ENCODE data around the gene METTL26. TPM values are rescaled to one million over a fixed set of nuclear protein-coding genes. Genes with fewer than 3 reads are reported as not detected.
A peak's percentile ranks its signal among the peaks of the same experiment; 100 is the strongest.

Gene METTL26
- total RNA-seq, 1 donor from 2014 or later = 48.7 TPM

- Mint-ChIP-seq H3K9me3 (no peaks in the 10 kb centered on the region), H3K27me3 (no peaks in the 10 kb centered on the region), H3K27ac (no peak overlapping the region), H3K36me3 (ENCODE audit: low read depth) (peaks cover 8% of the 10 kb centered on the region), H3K4me1 (peaks cover 8% of the 10 kb centered on the region), H3K4me3 (no peak overlapping the region)
- POLR2A ChIA-PET = no interaction called here
- CTCF ChIA-PET = no interaction called here
- DNase-seq (no peak), ATAC-seq (ENCODE audit: low read depth) (no peak)
- no peak for TF ChIP-seq CTCF (IDR thresholded peaks at IDR 0.05)
- intact Hi-C loops (cut with micrococcal nuclease) = no loop called here
Observed at GRCh38 chr16:616733-617586, 19.1 kb downstream of the METTL26 start.

- TF ChIP-seq CTCF (IDR thresholded peaks at IDR 0.05) = no peak
- H3K9me3 Mint-ChIP-seq = no peaks in the 10 kb centered on the region
- peaks cover 13% of the 10 kb centered on the region for H3K4me1 Mint-ChIP-seq
- intact Hi-C loops (cut with micrococcal nuclease) = no loop called here
- no peaks in the 10 kb centered on the region for H3K27me3 Mint-ChIP-seq
- ChIA-PET POLR2A (no interaction called here), CTCF (no interaction called here)
- ATAC-seq (ENCODE audit: low read depth) (no peak), DNase-seq (no peak)
- no peak overlapping the region for H3K4me3 Mint-ChIP-seq
- peaks cover 8% of the 10 kb centered on the region for H3K36me3 Mint-ChIP-seq (ENCODE audit: low read depth)
- no peak overlapping the region for H3K27ac Mint-ChIP-seq
Observed at GRCh38 chr16:615122-615521, 21.0 kb downstream of the METTL26 start.

GRCh38 chr16:610513-611381 is 25.4 kb downstream of the METTL26 start:
- Mint-ChIP-seq H3K36me3 (ENCODE audit: low read depth) (peaks cover 9% of the 10 kb centered on the region), H3K4me3 (no peak overlapping the region), H3K9me3 (peaks cover 3% of the 10 kb centered on the region), H3K27ac (no peak overlapping the region), H3K27me3 (no peaks in the 10 kb centered on the region), H3K4me1 (peaks cover 22% of the 10 kb centered on the region)
- ChIA-PET CTCF (interaction anchor here (1.0 to 1.5 kb wide), 2 partner anchors 12 to 32 kb away, joined by 3 read pairs; no protein-coding TSS in a partner anchor), POLR2A (interaction anchor here (0.8 kb wide), 1 partner anchor 32 kb away, joined by 3 read pairs; no protein-coding TSS in a partner anchor)
- DNase-seq (no peak), ATAC-seq (ENCODE audit: low read depth) (peak; percentile 68)
- no peak for TF ChIP-seq CTCF (IDR thresholded peaks at IDR 0.05)
- intact Hi-C loops (cut with micrococcal nuclease) = loop anchor here (2.0 kb wide), 1 partner anchor 32 kb away; no protein-coding TSS in a partner anchor

GRCh38 chr16:609984-610383 is 26.1 kb downstream of the METTL26 start:
- H3K4me1 Mint-ChIP-seq = peaks cover 19% of the 10 kb centered on the region
- no peak for TF ChIP-seq CTCF (IDR thresholded peaks at IDR 0.05)
- H3K4me3 Mint-ChIP-seq = no peak overlapping the region
- DNase-seq = no peak
- ChIA-PET POLR2A (interaction anchor here (0.8 to 1.1 kb wide), 2 partner anchors 26 to 31 kb away, joined by 3 read pairs; partner anchors contain the start of gene METTL26), CTCF (interaction anchor here (1.0 to 1.5 kb wide), 2 partner anchors 11 to 31 kb away, joined by 3 read pairs; no protein-coding TSS in a partner anchor)
- intact Hi-C loops (cut with micrococcal nuclease) = loop anchor here (2.0 kb wide), 1 partner anchor 31 kb away; no protein-coding TSS in a partner anchor
- H3K27ac Mint-ChIP-seq = no peak overlapping the region
- peaks cover 12% of the 10 kb centered on the region for H3K36me3 Mint-ChIP-seq (ENCODE audit: low read depth)
- peaks cover 3% of the 10 kb centered on the region for H3K9me3 Mint-ChIP-seq
- ATAC-seq (ENCODE audit: low read depth) = no peak
- no peaks in the 10 kb centered on the region for H3K27me3 Mint-ChIP-seq
